Psoas muscle (tissue), 8 donors: ENCODE results near the gene LRP3. TPM values are rescaled to one million over a fixed set of nuclear protein-coding genes. Genes with fewer than 3 reads are reported as not detected.

Source experiments
- ATAC-seq, 4 donors: fragments of 200-7000 bp; cut with Tn5 transposase; one replicate each; pipeline ENCODE4 v1.9.1; 2020; ENCODE audit warnings: moderate library complexity in 3 of 4, mild to moderate bottlenecking in 2 of 4
- DNase-seq, 2 donors: peaks; one replicate each; pipeline ENCODE4 v3.0.0-alpha.2; 2020
- H3K27ac ChIP-seq: fragments of 200-600 bp; one replicate; pipeline ENCODE4 v1.8.0; 2022
- H3K27me3 ChIP-seq, 3 donors: fragments of 200-600 bp in 1 of 3; one replicate each; pipeline versions ENCODE4 v1.6.1 to v1.8.0; 2013 to 2022; ENCODE audit warnings: low read length in 2 of 3, mild to moderate bottlenecking in 2 of 3, moderate library complexity in 1 of 3; ENCODE audit not compliant: insufficient read depth in 3 of 3
- H3K36me3 ChIP-seq, 2 donors: fragments of 200-600 bp in 1 of 2; one replicate each; pipeline versions ENCODE4 v1.6.1 to v1.8.0; 2013 to 2022; ENCODE audit warnings: low read depth in 1 of 2, mild to moderate bottlenecking in 1 of 2, moderate library complexity in 1 of 2; ENCODE audit not compliant: insufficient read depth in 1 of 2
- H3K4me1 ChIP-seq: fragments of 200-600 bp; one replicate; pipeline ENCODE4 v1.8.0; 2022
- H3K4me3 ChIP-seq: fragments of 200-600 bp; one replicate; pipeline ENCODE4 v1.8.0; 2022; ENCODE audit warnings: mild to moderate bottlenecking
- H3K9me3 ChIP-seq: fragments of 200-600 bp; one replicate; pipeline ENCODE4 v1.8.0; 2022
- WGBS, 3 donors: extraction: QIAGEN DNeasy Blood & Tissue Kit; methylation state at CpG; one replicate each; pipeline versions ENCODE4 v1.1.6 to v1.1.7; 2013; 5-methylcytosine and 5-hydroxymethylcytosine counted together
- intact Hi-C, 2 donors: fragments of 100-400 bp; cut with DNase I; formaldehyde crosslinking; loops; one replicate each; pipeline versions ENCODE4 v1.11.0 to v1.14.2; 2022
- long read RNA-seq, 2 donors: library from polyadenylated mRNA; unstranded; transcript quantifications; one replicate each; pipeline ENCODE4 v2.0.0, GENCODE V29; 2021
- polyA plus RNA-seq, 3 donors: library from polyadenylated mRNA; stranded (reverse); fragments of 200-250 nt; gene quantifications; one replicate each; pipeline ENCODE4 v1.2.3, GENCODE V29; 2013
- total RNA-seq, 4 donors: library from RNA; stranded (reverse); fragmentation: NEBNext Ultra II Directional in 2 of 4; extraction: Animal tissue kit (Norgen Biotek cat#: 25700) in 2 of 4; gene quantifications; one replicate each; pipeline versions ENCODE4 v1.2.1 to v1.2.4, GENCODE V29; 2021 to 2023
- TF ChIP-seq, protein P1 (sequence below): fragments of 200-600 bp; IDR thresholded peaks from one replicate; pipeline ENCODE4 v1.8.0; 2022; ENCODE audit warnings: antibody characterized with exemption
- donor health status: healthy with polysubstance abuse.
- donor health status: DM: no; HTN: no; CAD: no; lungs with moderate emphysema.
- donor health status: Bipolar disorder and iron deficiency.
- donor health status: healthy.
- donor health status: DM: yes; HTN: yes; CAD: no.
- donor health status: DM: no; HTN: no; CAD: no.
- donor health status: DM: no; HTN: no; CAD: no.
- donor health status: DM: yes; HTN: yes; CAD: no.

The LRP3 gene, protein sequence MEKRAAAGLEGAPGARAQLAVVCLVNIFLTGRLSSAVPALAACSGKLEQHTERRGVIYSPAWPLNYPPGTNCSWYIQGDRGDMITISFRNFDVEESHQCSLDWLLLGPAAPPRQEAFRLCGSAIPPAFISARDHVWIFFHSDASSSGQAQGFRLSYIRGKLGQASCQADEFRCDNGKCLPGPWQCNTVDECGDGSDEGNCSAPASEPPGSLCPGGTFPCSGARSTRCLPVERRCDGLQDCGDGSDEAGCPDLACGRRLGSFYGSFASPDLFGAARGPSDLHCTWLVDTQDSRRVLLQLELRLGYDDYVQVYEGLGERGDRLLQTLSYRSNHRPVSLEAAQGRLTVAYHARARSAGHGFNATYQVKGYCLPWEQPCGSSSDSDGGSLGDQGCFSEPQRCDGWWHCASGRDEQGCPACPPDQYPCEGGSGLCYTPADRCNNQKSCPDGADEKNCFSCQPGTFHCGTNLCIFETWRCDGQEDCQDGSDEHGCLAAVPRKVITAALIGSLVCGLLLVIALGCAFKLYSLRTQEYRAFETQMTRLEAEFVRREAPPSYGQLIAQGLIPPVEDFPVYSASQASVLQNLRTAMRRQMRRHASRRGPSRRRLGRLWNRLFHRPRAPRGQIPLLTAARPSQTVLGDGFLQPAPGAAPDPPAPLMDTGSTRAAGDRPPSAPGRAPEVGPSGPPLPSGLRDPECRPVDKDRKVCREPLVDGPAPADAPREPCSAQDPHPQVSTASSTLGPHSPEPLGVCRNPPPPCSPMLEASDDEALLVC
- total RNA-seq, result 10 to 100 TPM; 16.1 to 23.9 (median 19.6) TPM
- 10 to 100 TPM; 10.7 to 25.1 (median 15.9) TPM for polyA plus RNA-seq
- long read RNA-seq, donor 1, transcript LRP3-203 (3 exons, 3,278 nt), result minor isoform, 11 of 94 reads
- long read RNA-seq, donor 1, transcript LRP3-201 (7 exons, 3,807 nt), result major isoform, 64 of 94 reads
- long read RNA-seq, donor 1, partial matches to known transcripts, result 7 of 94 reads
- long read RNA-seq, donor 1, other reads (novel, unspliced or antisense), result 12 of 94 reads
- long read RNA-seq, donor 2, transcript LRP3-201 (7 exons, 3,807 nt), result major isoform, 97 of 146 reads
- long read RNA-seq, donor 2, transcript LRP3-203 (3 exons, 3,278 nt), result minor isoform, 12 of 146 reads
- long read RNA-seq, donor 2, partial matches to known transcripts, result 17 of 146 reads
- long read RNA-seq, donor 2, other reads (novel, unspliced or antisense), result 20 of 146 reads

DNA sequence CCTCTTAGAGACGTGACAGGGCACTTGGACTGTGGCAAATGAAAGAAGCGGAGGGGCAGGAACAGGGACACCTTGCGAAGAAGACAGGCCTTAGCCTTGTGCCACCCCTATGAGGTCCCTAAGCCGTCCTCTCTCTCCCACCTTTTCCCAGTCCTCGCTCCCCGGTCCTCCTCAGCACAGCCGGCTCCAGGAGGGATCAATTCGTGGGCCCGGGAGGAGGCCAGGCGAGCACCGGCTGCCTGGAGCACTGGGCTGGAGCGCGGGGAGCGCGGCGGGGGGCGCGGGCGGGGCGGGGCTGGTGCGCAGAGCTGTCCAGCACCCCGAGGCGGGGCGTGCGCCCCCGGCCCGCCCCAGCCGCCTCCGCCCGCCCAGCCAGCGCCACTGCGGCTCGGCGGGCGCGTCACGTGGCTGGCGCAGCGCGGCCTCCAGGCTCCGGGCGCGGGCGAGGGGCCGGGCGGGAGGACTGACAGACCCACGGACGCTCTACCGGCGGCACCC, at the start of gene LRP3:
Gene LRP3, plus strand, starts transcription at position 466 of the 498 bp plus-strand sequence. CDS start 456 bp downstream, outside the sequence.
- Histone ChIP-seq H3K36me3 (peaks cover 0 to 24% of the 10 kb centered on the region in 2 donors), H3K4me1 (peaks cover 9% of the 10 kb centered on the region), H3K9me3 (no peaks in the 10 kb centered on the region), H3K4me3 (peak within 1 kb of the TSS; percentile 81), H3K27ac (peak within 1 kb of the TSS; percentile 34), H3K27me3 (no peaks in the 10 kb centered on the region)
- intact Hi-C loops, result no loop called here
- DNase-seq, result peak; percentile 54 to 72
- ATAC-seq, result peak; percentile 54 to 81 (median 70)
- TF ChIP-seq, protein P1, sequence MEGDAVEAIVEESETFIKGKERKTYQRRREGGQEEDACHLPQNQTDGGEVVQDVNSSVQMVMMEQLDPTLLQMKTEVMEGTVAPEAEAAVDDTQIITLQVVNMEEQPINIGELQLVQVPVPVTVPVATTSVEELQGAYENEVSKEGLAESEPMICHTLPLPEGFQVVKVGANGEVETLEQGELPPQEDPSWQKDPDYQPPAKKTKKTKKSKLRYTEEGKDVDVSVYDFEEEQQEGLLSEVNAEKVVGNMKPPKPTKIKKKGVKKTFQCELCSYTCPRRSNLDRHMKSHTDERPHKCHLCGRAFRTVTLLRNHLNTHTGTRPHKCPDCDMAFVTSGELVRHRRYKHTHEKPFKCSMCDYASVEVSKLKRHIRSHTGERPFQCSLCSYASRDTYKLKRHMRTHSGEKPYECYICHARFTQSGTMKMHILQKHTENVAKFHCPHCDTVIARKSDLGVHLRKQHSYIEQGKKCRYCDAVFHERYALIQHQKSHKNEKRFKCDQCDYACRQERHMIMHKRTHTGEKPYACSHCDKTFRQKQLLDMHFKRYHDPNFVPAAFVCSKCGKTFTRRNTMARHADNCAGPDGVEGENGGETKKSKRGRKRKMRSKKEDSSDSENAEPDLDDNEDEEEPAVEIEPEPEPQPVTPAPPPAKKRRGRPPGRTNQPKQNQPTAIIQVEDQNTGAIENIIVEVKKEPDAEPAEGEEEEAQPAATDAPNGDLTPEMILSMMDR, result no peak
- 4 to 13% (median 4%) methylated on average over 18 to 50 of the region's 50 CpGs for WGBS, 3 donors

DNA sequence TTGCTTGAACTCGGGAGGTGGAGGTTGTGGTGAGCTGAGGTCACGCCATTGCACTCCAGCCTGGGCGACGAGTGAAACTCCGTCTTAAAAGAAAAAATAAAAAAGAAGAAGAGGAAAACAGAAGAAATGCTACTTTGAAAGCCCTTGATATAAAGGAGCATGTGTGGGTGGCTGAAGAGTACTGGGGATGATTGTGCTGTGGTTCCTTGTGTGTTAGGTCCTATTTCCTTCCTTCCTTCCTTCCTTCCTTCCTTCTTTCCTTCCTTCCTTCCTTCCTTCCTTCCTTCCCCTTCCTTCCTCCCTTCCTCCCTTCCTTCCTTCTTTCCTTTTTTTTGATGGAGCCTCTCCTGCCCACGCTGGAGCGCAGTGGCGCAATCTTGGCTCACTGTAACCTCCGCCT, 47.9 kb upstream of the LRP3 start:
- Histone ChIP-seq H3K4me1 (no peaks in the 10 kb centered on the region), H3K9me3 (no peaks in the 10 kb centered on the region), H3K4me3 (no peak overlapping the region), H3K36me3 (no peaks in the 10 kb centered on the region), H3K27me3 (no peaks in the 10 kb centered on the region), H3K27ac (no peak overlapping the region)
- DNase-seq (no peak), ATAC-seq (no peak)
- 89 to 93% (median 92%) methylated on average over 9 of the region's 9 CpGs for whole genome bisulfite sequencing, 3 donors
- intact Hi-C loops, result loop anchor here in 1 of 2 donors (5.0 kb wide), 1 partner anchor 261 kb away; no protein-coding TSS in a partner anchor
- TF ChIP-seq, protein P1, result no peak

DNA sequence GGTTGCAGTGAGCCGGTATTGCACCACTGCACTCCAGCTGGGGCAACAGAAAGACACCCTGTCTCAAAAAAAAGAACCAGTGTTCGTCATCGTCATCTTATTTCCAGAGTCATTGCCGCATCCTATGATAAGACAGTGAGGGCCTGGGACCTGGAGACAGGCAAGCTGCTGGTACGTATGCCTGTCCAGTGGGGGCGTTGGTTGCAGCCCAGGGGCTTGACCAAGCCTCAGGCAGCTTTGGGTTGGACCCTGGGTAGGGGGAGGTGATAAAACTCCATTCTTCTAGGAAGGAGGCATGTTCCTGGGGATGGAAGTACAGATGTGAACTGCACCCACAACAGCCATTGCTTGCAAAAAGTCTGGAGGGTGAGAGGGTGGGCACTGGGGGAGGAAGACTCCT, 46.6 kb upstream of the LRP3 start:
- H3K4me3 ChIP-seq, result no peak overlapping the region
- intact Hi-C loops, result loop anchor here in 1 of 2 donors (5.0 kb wide), 1 partner anchor 260 kb away; no protein-coding TSS in a partner anchor
- no peaks in the 10 kb centered on the region for H3K9me3 ChIP-seq
- no peaks in the 10 kb centered on the region for H3K4me1 ChIP-seq
- DNase-seq (no peak), ATAC-seq (no peak)
- TF ChIP-seq, protein P1, result no peak
- no peaks in the 10 kb centered on the region for H3K36me3 ChIP-seq
- H3K27ac ChIP-seq, result no peak overlapping the region
- no peaks in the 10 kb centered on the region for H3K27me3 ChIP-seq
- WGBS, 3 donors, result 83 to 87% (median 86%) methylated on average over 6 of the region's 6 CpGs

DNA sequence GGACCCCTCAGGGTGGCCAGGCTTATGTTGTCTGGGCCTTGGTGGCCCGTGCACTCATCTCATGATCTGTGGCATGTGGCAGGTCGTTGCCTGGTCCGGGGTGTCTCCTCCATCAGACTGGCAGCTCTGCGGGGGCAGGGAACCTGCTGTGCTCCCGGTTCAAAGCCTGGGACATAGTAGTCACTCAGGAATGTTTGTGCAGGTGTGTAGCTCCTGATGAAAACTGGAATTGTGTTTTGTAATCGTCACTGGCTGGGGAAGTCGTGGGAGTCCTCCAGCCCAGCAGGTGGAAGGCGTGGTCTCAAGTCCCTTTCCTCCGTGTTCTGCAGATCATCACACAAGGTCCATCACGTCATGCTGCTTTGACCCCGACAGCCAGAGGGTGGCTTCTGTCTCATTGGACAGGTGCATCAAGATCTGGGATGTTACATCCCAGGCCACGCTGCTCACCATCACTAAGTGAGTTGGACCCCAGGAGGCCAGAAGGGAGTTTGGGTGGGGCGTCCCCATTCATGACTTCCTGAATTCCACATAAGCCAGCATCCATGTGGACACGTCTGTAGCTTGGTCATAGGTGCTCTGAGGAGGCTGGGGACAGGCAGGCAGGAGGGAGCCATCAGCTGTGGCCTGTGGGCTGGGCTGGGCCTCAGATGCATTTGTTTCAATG, 43.1 kb upstream of the LRP3 start:
- 67 to 70% (median 70%) methylated on average over 14 of the region's 14 CpGs for WGBS, 3 donors
- Histone ChIP-seq H3K27me3 (no peaks in the 10 kb centered on the region), H3K27ac (no peak overlapping the region), H3K4me1 (no peaks in the 10 kb centered on the region), H3K9me3 (no peaks in the 10 kb centered on the region), H3K4me3 (no peak overlapping the region), H3K36me3 (no peaks in the 10 kb centered on the region)
- intact Hi-C loops, result no loop called here
- ATAC-seq (no peak), DNase-seq (peak in 1 of 2 donors; percentile 44)
- TF ChIP-seq, protein P1, result no peak
